GM10266 (cell line): ENCODE results near the gene SLC29A1.

Experiments used
- DNase-seq: peaks from one replicate; pipeline ENCODE4 v3.0.0; 2012; ENCODE audit errors: extremely low spot score
- TF ChIP-seq, protein P1 (sequence below): IDR thresholded peaks from 2 replicates; pipeline ENCODE4 v1.5.1; 2012; ENCODE audit warnings: mild to moderate bottlenecking, low read depth; ENCODE audit not compliant: control insufficient read depth, insufficient read depth; ENCODE audit errors: missing control alignments

SLC29A1 gene

DNA sequence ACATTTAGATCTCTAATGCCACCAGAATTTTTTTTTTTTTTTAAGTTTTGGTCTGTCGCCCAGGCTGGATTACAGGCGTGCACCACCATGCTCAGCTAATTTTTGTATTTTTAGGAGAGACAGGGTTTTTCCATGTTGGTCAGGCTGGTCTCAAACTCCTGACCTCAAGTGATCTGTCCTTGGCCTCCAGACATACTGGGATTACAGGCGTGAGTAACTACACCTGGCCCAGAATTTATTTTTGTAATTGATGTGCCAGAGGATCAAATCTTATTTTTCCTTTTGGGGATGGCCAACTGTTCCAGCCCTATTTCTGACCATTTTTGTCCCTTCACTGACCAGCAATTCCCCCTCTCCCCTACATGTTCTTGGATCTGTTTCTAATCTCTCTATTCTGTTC, 24.7 kb upstream of the SLC29A1 start:
- TF ChIP-seq, protein P1, sequence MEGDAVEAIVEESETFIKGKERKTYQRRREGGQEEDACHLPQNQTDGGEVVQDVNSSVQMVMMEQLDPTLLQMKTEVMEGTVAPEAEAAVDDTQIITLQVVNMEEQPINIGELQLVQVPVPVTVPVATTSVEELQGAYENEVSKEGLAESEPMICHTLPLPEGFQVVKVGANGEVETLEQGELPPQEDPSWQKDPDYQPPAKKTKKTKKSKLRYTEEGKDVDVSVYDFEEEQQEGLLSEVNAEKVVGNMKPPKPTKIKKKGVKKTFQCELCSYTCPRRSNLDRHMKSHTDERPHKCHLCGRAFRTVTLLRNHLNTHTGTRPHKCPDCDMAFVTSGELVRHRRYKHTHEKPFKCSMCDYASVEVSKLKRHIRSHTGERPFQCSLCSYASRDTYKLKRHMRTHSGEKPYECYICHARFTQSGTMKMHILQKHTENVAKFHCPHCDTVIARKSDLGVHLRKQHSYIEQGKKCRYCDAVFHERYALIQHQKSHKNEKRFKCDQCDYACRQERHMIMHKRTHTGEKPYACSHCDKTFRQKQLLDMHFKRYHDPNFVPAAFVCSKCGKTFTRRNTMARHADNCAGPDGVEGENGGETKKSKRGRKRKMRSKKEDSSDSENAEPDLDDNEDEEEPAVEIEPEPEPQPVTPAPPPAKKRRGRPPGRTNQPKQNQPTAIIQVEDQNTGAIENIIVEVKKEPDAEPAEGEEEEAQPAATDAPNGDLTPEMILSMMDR = no peak
- DNase-seq = no peak

DNA sequence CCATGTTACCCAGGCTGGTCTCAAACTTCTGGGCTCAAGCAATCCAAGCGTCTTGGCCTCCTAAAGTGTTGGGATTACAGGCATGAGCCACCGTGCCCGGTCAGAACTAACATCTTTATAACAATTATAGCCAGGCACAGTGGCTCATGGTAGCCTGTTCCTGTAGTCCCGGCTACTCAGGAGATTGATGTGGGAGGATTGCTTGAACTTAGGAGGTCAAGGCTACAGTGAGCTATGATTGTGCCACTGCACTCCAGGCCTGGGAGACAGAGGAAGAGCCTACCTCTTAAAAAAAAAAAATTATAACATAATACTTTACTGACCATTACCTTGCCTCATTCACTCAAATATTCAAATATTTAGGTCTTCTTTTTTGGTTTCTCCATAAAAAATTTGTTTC, 23.5 kb upstream of the SLC29A1 start:
- no peak for DNase-seq
- TF ChIP-seq, protein P1 = no peak

DNA sequence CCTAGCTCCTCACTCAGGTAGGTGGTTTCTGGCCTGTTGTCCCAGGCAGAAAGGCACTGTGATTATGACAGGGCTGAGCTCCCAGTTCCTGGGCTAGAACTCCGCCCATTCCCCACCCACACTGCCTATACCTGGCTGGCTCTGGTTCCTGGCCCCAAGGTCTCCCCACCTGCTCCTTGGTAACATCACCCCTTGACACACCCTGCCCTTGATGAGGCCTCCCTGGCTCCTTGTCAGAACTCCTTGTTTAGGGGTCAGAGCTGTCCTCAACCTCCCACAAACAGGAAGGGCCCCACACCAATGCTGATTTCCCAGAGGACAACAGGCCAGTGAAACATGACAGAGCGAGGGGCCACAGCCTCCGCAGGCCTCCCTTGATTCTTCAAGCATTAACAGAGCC, 22.2 kb upstream of the SLC29A1 start:
- DNase-seq = no peak
- TF ChIP-seq, protein P1 = no peak

DNA sequence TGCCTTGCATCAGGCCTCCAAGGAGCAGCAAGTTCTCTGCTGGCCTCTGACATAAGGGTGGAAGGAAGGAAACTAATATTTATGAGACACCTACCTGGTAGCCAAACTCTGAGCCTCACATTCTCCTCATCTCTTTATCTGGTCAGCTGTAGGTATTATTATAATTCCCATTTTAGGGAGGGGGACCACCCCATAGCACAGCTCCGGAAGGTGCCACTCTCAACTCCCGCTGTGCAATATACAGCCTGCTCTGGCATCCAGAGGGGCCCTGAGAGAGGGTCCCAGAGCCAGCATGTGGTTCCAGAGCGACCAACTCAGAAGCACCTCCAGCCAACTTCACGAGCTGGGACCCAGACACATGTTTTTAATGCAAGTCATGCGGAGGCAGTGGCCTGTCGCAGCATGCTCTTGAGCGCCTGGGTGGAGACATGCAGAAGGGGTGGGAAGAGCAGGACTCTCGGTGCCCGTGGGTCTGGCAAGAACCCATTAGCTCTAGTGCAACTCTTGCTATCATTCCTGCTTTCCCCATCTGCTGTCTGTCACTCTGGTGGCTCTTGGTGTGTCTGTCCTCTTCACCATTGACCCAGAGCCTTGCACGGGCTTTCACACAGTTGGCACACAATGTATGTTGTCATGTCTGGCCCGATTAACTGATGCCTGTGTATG, 21.6 kb upstream of the SLC29A1 start:
- DNase-seq = no peak
- TF ChIP-seq, protein P1 = no peak

DNA sequence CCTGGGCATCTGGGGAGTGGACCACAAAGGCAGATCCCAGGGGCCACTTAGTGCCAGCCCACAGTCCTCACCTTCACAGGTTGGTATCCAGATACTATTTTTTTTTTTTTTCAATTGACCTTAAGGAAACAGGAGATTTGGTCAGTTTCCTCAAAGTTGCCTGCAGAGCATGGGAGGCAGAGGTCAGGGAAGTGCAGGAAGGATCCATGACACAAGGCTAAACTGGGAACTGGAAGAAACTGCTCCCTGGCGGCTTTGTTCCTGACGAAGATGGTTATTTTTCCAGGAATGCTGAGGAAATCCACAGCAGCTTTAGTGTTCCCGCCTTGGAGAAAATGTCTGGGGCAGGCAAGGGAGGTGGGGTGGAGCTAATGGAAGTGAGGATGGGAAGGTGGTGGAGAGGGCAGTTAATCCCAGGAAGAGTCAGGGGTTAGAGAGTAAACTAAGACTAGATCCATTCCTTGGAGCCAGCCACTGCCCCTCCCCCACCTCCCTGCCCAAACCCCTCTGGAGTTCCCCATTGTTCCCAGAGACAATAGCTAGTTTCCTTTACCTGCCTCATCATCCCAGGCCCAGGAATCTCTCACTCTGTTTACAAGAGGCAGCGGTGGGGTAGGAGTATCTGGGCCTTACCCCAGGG, 20.9 kb upstream of the SLC29A1 start:
- no peak for DNase-seq
- TF ChIP-seq, protein P1 = no peak

DNA sequence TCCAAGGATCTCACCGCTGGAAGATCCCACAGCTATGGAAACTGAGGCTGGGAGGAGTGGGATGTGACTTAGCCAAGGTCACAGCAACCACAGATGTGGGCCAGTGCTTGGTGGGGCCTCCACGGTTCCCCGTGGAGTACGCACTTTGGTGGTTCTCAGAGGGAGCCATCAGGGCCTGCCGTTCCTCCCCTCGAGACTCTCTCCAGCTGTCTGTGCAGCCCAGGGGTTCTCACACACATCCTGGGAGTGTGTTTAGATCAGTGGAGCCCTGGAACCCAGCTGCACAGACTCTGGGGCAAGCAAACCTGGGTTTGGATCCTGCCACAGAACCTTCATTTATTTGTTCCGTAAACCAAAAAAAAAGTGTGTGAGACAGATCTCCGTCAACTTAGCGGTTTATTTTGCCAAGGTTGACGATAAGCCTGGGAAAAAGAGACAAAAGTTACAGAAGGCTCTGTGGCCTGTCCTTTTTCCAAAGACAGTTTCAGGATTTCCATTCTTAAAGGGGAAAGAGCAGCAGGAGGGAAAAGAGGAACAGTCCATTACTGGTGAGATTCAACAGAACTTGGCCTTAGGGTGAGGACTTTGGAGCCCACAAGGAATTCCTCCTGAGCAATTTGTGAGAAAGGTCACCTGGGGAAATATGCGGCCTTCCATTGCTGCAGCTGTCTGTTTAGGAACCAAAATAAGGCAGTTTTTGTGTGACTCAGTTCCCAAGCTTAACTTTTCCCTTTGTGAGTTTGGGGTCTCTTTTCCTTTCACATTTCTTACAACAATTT, 20.2 kb upstream of the SLC29A1 start:
- TF ChIP-seq, protein P1 = no peak

DNA sequence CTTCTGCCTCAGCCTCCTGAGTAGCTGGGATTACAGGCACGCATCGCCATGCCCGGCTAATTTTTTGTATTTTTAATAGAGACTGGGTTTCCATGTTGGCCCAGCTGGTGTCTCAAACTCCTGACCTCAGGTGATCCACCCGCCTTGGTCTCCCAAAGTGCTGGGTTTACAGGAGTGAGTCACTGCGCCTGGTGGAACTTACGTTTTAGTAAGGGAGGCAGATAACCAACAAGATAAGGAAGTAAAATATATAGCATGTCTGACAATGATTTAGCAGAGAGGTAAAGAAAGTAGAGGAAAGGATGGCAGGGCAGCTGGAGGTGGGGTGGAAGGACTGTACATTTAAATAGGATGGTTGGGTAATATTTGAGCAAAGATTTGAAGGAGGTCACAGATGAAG, 19.4 kb upstream of the SLC29A1 start:
- no peak for DNase-seq
- TF ChIP-seq, protein P1 = no peak

More for the DNA sequence above, 20.2 kb upstream of the SLC29A1 start:
- DNase-seq = no peak
